HG03521 (cell line): ENCODE measurements around the gene CHI3L1.

ENCODE experiments used
- ATAC-seq: cut with Tn5 transposase; IDR thresholded peaks from one replicate; pipeline ENCODE4 v1.9.1; 2021; ENCODE audit warnings: mild to moderate bottlenecking, moderate library complexity; ENCODE audit not compliant: unreplicated experiment

CHI3L1 gene

DNA sequence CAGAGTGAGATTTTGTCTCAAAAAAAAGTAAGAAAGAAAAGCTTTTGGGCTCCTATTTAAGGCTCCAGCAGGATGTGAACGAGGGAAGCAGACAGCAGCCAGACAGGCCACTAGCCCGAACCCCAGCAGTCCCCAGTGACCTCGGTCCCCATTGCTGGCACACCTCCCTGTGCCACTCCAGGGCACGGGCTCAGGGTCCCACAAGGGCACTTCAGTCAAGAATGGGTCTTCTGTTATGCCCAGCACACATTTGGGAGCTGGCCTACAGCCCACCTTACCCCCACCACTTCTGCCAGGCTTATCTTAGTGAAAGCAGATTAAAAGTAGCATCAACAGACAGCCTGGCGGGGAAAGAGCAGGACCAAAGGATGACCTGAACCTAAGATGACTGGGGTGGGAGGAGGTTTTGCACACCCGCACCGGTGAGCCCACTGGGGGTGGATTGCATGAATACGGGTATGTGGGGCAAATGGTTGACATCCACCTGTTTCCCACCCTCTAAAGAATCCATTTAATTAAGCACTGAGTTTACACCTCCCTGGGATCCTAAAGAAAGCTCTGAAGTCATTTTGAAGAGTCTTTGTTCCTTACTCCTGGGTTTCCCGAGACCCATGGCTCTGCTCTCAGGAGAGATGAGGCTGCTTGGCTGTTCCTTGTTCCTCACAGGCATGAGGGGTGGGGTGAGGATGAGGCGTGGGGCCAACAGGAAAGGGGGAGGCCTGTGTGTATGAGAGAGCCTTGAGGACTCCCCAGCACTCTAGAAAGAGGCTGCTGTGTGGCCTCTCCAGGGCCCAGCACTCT lies 4.7 kb downstream of the CHI3L1 start:
- ATAC-seq = no peak

DNA sequence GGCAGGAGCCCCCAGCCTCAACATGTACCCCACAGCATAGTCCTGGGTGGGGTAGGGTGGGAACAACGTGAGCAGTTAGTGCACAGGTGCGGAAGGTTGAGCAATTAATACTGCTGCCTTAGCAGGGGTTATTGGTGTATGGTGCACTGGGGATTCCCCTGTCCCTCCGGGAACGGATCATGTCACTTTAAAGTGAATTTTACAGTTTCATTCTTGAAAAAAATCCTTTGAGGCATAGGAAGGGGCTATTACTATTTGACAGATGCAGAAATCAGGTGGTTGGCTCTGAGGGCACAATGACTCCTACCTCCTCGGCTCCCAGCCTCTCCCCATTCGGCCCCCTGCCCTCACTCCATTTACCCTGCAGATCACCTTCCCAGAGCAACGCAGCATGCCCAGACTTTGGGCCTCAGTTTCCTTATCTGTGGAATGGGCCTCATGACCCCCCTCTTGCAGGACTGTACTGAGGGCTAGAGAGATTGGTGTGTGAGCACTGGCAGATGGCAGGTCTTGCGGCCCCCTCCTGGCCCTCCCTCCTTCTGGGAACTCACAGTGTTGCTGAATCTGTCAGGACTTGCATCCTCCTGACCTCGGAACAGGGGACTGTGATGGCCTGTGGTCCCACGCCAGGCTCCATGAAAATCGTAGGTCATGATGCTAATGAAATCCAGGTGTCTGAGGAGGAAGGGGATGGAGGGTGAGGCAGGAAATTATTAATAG lies 5.7 kb downstream of the CHI3L1 start:
- ATAC-seq = no peak

GRCh38 chr1:203179667-203180005 lies 6.9 kb downstream of the CHI3L1 start:
- ATAC-seq = no peak

DNA sequence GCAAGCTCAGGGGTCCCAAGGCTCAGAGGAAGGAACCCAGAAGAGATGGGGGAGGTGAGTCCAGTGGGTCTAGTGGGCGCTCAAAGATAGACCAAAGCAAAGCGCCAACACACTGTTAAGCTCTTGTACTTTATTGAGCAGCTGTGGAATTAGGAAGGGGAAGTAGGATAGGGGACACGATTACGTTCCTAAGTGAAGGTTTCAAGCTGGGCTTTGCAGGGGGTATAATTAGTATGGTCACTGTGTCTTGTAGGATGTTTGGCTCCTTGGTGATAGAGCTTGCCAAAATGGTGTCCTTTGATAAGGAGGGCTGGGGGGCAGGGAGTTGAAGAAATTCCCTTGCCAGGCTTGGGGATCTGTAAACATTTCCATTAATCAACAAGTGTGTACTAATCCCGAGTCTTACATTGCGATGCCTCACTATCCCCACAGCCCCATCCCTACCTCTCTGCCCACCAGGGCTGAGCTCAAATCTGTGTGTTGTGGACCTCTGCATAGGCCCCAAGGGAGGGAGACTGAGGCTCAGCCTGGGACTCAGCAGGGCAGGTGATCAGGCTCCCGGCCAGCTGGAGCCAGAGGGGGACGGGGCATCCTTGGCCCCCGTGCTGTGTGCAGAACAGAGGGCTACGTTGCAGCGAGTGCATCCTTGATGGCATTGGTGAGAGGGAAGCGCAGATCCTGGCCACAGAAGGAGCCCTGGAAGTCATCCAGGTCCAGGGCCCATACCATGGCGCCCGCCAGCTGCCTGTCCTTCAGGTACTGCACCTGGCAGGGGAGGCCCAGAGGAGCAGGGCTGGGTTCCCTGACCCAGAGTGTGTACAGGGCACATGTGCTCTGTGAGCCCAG lies 7.5 kb downstream of the CHI3L1 start:
- ATAC-seq = no peak

- ATAC-seq = no peak
Measured at GRCh38 chr1:203178083-203178482, 8.4 kb downstream of the CHI3L1 start.

- ATAC-seq = no peak
Measured at GRCh38 chr1:203177470-203178039, 8.9 kb downstream of the CHI3L1 start.

DNA sequence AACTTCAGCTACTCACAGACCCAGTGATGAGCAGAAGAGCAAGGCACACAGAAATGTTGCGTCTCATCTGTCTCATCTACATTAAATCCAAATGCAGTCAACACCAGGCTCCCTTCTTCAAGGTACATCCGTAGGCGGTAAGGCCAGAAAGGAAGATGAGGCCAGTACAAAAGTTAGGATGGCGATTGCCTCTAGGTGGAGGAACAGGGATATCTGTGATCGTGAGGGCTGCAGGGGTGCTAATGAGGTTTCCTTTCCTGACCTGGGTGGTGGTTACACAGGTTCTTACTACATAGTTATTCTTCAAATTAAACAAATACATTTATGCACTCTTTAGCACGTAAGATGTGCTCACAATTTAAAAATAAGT lies 9.5 kb downstream of the CHI3L1 start:
- ATAC-seq = no peak

DNA sequence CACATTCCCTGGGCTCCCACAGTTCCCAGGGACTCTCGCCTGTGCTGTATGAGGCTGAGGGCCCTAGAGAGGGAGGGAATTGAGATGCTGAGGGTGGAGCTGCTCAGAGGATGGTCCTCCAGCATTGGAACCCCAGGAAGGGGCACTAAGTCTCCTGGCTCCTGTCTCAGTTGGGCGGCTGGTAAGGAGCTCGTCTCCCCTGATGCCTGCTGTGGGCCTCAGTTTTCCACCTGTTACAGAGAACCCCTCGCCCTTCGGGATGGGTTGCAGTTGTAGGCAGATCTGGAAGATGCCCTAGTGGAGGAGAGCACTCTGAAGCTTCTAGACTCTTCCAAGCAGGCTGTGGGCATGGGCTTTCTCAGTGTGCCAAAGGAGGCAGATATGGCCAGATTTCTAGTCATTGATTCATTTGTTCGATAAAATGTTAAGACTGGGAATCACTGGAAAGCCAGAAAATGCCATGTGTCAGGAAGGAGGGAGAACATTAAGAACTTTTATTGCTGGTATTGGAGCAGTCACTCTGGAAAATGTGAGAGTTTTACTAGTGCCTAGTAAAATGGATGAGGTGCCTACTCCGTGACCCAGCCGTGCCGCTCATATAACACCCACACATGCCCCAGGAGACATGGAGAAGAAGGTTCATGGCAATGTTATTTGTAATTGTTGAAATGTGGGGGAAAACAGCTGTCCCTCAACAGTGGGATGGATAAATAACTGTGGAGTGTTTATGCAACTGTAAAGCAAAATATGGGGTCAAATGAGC lies 10.1 kb downstream of the CHI3L1 start:
- no peak for ATAC-seq

GRCh38 chr1:203175827-203176241 lies 10.7 kb downstream of the CHI3L1 start:
- ATAC-seq = no peak

DNA sequence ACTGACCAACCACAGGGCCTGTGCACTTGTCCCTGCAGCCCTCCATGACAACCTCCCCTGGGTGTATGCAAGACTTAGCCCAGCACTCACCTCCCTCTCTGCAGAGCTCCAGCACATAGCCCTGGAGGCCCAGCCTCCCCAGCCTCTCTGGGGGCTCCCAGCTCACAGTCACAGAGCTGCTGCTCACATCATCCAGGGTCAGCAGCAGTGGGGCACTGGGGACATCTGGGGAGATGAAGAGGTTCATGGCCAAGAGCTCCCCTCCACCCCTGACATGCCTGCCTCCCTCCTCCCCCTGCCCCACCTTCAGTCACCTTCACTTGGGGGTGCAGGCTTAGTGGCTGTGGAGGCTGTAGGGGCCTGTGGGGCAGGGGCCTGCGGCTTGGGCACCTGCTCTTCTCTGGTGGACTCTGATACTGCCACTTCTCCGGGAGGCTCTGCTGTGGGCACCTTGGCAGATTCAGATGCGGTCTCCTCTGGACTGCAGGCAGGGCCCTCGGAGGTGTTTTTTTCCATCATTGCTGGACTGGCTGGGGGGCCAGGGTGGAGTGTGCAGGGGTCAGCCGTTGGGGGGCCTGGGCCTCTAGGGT lies 11.2 kb downstream of the CHI3L1 start, which contains the start of gene MYBPH:
Gene MYBPH (minus strand): TSS at position 590 of the 590 bp plus-strand sequence. CDS start 71 bp downstream, at position 519.
- ATAC-seq = no peak

- no peak for ATAC-seq
Measured at GRCh38 chr1:203174324-203174985, 12.0 kb downstream of the CHI3L1 start.

GRCh38 chr1:203173566-203173965 lies 12.9 kb downstream of the CHI3L1 start:
- peak; percentile 65 for ATAC-seq

- no peak for ATAC-seq
Measured at GRCh38 chr1:203173011-203173555, 13.4 kb downstream of the CHI3L1 start.

- ATAC-seq = no peak
Measured at GRCh38 chr1:203172184-203173010, 14.1 kb downstream of the CHI3L1 start.

GRCh38 chr1:203171341-203172183 lies 14.9 kb downstream of the CHI3L1 start:
- ATAC-seq = no peak

DNA sequence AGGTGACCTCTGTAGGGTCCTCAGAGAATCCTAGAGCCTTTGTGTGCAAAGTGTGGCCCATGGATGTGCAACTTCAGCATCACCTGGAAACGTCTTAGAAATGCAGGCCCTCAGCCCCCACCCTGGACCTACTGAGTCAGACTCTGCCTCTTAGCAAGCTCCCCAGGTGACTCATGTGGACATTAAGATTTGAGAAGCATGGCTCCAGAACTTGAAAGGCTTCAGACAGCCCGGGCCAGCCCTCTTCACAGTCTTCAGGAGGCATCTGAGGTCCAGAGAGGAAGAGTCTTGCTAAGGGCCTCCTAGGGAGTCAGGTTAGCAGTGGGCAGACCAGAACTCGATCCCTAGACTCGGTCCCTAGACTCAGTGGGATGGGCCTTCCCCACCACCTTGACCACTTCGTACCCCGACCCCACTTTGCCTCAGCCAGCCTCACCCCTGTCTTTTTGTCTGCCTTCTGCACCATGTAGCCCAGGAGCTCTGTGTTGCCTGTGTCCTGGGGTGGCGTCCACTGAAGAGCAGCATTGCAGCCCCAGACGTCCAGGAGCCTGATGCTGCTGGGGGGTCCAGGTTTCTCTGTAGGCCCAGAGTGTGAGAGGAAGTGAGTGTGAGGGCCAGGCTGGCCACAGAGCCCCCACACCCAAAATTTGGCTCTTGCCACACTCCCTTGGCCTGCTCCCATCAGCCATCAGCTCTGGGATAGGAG lies 15.7 kb downstream of the CHI3L1 start:
- no peak for ATAC-seq
